ENCODE data around the gene BBS9.

GRCh38 chr7:33646166-33646565, 516.8 kb downstream of the BBS9 start:
- no peak for TF ChIP-seq ZFX (IDR thresholded peaks at IDR 0.05; ENCODE audit: borderline replicate concordance)
- no peak for TF ChIP-seq CTCF (IDR thresholded peaks at IDR 0.05)
